Measurements from ENCODE around the gene RPS6KA4.
"Not testable (repeated sequence)": the region's sequence is repeated elsewhere in the genome, so short reads cannot be mapped to it uniquely, and the experiment has no call there.

RPS6KA4 gene

DNA sequence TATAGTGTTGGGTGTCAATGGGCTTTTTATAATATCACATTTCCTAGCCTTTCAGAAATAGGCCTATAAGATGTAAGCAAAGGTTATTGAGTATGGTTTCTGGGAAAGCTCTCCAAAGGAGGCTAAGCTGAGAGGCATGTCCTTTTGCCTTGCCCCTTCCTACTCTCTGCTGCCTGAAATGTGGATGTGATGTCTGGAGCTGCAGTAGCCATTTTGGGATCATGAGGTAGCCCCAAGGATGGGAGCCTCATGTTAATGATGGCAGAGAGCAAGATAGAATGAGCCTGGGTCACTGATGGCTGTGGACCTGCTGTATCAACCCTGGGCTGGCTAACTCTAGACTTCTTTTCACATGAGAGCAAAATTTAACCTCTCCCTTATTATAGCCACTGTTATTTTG, 29.0 kb downstream of the RPS6KA4 start:
- DNase-seq (ENCODE audit: low read depth in 2 of 2) = no peak

DNA sequence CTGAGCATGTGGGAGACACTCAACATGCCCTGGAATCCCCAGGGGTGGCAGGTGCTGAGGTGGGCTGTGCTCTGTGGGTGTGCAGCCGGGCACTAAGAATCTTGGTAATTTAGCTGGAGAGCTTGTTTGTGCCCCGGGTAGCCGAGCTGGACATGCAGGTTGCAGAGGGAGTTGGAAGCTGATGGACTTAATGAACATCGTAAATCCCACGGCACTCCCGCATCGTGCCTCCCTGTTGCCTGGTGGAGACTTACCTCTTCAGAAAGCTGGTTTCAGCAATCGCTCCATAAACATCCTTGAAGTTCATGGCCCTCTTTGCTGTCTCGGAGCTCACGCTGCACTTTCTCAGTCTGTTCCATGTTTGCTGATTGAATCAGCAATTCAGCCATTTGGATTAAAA, 29.9 kb downstream of the RPS6KA4 start:
- no peak for DNase-seq (ENCODE audit: low read depth in 2 of 2)

DNA sequence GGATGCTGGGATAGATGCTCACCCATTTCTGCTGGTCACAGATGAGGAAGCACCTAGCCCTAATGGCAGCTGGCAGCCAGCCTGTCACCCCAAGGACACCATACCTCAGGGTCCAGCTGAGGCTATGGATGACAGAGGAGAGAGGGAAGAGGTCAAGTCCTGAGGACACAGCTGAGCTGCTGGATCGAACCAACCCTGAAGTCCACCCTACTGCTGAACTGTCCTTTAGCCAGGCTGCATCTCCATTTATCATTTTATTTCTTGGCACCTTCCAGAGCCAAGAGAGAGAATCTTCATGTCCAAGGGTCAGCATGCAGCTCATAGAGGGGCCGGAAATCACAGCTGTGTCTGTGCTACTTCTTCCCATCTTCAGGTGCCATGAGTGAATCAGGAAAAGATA, 30.9 kb downstream of the RPS6KA4 start:
- no peak for DNase-seq (ENCODE audit: low read depth in 2 of 2)

DNA sequence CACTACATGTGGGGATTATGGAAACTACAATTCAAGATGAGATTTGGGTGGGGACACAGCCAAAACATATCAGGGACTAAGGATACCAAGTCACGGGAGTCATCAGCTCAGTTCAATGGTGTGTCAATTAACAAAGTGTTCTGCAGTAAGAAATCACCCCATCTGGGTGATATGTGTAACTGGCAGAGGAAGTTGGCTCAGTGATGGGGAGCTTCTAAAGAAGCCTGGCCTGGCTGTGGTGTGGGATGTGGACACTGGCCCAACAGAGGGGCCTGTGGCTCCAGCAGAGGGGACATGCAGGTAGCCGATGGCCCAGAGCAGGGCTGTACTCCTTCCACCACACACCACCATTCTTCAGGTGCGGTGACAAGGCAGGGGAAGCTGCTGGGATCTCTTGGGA, 31.6 kb downstream of the RPS6KA4 start:
- no peak for DNase-seq (ENCODE audit: low read depth in 2 of 2)

DNA sequence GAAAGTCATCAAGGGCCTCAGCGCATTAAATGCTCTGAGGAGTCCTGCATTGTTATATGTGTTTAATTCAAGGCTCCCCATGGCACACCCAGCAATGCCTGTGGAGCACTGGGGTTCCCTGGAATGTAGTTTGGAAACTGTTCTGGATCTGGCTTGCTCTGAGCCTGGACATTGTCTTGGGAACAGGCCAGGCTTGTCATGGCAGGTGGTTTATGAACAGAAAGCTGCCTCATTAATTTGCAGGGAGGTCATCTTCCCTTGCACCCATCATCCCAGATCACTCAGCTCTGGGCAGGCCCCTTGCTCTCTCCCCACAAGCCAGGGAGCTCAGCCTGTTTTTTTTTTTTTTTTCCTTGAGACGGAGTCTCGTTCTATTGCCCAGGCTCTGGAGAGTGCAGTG, 32.9 kb downstream of the RPS6KA4 start:
- no peak for DNase-seq (ENCODE audit: low read depth in 2 of 2)

DNA sequence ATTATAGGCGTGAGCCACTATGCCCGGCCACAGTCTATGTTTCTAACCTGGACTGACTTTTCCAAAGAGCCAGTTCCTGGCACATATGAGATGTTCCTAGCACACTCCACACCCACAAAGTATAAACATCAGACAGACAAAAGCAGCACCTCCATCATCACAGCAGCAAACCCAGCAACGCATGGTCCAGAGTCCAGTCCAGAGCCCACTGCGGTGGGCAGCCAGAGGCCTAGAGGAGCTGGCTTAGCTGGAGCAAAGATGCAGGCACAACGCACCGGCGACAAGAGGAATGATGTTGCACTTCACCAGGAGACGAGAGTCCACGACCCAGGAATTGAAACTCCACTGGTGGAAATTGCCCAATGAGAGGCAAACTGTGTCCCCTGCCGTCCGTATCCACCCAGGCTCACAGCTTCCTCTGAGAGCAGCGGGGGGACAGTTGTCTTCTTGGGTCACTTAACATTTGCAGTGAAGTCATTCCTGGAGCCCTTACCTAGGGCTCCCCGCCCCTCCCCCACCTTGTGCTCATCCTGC, 36.6 kb downstream of the RPS6KA4 start:
- DNase-seq (ENCODE audit: low read depth in 2 of 2) = no peak

DNA sequence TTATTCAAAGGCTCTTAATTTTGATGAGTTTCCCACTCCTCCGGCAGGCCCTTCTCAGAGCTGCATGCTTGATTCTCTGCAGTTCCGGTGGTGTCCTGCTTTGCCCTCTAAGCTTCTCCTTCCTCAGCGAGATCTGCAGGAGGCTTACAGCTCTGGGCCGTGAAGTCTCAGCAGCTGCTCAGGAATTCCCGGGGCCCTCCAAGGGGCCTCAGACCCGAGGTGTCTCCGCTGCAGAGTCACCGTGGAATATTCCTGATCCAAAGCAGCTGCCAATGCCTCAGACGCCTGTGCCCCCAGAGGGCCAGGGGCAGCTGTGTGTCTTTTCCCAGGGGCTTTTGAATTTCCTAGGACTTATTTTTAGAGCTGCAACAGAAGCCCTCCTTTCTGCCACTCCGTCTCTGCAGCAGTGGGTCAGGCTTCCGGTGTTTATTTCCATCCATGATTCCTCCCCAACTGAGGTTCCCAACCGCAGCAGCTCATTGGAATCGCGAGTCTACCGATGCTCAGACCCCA, 37.2 kb downstream of the RPS6KA4 start:
- no peak for DNase-seq (ENCODE audit: low read depth in 2 of 2)

DNA sequence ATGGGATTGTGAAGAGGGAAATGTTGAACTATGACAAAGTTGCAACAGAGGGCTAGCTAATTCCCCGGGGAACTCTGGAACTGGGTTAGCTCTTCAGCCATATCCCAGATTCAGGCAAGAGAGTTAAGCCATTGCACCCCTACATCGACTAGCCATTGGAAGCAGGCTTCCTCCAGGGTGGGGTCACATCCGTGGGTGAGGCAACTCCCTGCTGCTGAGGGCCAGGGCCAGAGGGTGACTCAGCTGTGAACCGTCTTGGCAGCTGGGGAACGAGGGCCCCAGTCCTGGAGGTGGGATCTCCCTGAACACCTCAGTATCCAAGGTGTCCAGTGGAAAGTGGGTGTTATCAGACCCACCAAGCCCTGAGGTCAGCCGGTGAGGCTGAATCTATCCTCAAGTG, 41.1 kb downstream of the RPS6KA4 start:
- DNase-seq (ENCODE audit: low read depth in 2 of 2) = no peak

DNA sequence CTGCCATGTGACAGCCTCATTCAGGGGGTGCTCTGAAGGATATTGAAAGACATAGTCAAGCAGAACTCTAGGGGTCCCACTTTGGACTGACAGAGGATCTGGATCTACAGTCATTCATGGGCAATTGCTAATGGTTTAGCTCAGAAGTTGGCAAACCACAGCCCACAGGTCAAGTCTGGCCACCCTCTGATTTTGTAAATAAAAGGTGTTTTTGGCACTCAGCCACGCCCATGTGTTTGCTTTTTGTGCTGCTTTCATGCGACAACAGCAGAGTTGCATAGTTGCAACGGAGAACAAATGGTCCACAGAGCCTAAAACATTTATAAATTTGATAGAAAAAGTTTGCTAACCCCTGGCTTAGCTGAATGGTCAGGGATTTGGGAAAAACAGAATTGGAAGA, 41.7 kb downstream of the RPS6KA4 start:
- no peak for DNase-seq (ENCODE audit: low read depth in 2 of 2)

DNA sequence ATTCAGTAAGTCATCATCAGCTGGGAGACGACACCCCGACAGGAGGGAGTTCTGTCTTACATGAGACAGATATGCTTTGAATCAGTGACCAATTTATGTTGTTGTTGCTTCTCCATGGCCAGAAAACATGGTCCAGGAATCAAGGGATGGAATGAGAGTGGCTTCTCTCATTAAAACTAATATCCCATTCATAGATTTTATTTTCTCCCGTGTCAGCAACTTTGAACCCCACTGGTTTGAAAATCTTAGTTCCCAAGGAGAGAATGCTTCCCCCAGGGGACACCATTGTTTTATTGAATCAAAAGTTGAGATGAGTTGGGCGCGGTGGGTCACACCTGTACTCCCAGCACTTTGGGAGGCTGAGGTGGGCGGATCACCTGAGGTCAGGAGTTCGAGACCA, 42.8 kb downstream of the RPS6KA4 start:
- no peak for DNase-seq (ENCODE audit: low read depth in 2 of 2)

DNA sequence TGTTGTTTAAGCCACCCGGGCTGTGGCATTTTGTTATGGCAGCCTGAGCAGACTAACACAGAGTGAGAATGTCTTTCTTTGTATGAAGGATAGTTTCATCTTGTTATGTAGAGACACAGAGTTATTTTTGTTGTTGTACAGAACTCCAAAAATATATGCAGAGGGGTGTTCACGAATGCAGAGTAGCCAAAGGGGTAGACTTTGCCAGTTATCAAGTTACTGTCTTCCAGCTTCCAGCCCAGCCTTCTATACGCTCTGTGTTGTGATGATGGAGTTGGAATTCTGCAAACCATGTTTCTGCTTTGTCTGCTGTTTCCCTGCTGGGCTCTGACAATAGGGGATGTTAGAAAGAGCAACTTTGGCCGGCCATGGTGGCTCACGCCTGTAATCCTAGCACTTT, 44.1 kb downstream of the RPS6KA4 start:
- DNase-seq (ENCODE audit: low read depth in 2 of 2) = no peak

DNA sequence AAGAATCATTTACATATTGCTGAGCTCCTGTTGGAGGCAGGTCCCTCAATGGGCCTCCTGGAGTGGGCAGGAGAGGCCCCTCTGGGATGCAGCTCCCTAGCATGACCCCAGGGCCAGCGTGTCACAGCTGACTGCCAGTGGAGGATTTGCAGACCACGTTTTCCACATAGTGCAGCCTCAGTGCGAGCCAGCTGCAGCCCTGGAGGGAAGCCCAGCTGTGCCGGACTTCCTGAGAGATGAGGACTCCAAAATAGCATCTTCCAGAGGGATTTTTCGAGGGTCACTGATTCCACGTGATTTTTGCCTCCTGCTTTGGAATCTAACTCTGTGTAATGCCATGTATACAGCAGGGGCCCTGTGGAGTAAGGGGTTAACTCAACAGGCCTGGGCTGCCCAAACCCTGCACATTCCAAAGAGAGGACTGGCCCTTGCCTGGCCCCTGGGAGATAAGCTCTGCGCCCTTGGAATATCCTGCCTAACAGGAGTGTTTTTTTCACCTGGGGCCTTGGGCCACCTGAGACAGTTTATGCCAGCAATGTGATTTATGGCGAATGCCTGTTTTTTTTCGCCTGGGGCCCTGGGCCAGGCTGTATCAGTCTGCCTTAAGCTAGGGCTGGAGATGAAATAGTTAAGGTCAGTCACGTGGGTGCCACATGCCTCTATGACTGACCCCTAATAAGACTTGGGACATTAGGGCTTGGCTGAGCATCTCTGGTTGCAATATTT, 47.4 kb downstream of the RPS6KA4 start:
- no peak for DNase-seq (ENCODE audit: low read depth in 2 of 2)

DNA sequence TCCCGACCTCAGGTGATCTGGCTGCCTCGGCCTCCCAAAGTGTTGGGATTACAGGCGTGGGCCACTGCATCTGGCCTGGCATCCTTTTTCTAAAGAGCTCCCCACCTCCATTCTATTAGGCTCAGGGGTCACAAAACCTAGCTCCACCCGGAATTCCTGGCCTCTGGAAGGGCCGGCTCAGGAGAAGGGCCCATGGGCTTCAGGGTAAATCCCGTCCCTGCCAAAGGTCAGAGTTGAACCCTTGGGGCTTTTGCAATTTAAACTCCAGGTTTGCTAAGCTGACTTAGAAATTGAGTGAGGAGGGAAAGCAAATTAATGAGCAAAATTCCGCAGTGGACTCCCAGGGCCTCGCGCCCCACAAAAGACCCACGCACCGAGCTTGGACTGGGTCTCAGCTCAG, 48.3 kb downstream of the RPS6KA4 start:
- no peak for DNase-seq (ENCODE audit: low read depth in 2 of 2)

DNA sequence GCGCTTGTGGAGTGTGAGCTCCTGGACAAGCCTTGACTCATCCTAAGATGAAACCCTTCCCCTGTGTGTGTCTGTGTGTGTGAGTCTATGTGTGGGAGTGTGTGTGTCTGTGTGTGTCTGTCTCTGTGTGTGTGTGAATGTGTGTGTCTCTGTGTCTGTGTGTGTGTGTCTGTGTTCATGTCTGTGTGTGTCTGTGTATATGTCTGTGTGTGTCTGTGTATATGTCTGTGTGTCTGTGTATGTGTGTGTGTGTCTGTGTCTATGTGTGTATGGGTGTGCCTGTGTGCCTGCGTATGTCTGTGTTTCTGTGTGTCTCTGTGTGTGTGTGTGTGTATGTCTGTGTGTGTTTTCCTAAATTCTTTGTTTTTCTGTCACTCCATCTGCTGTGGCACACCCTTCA, 48.7 kb downstream of the RPS6KA4 start:
- no peak for DNase-seq (ENCODE audit: low read depth in 2 of 2)

DNA sequence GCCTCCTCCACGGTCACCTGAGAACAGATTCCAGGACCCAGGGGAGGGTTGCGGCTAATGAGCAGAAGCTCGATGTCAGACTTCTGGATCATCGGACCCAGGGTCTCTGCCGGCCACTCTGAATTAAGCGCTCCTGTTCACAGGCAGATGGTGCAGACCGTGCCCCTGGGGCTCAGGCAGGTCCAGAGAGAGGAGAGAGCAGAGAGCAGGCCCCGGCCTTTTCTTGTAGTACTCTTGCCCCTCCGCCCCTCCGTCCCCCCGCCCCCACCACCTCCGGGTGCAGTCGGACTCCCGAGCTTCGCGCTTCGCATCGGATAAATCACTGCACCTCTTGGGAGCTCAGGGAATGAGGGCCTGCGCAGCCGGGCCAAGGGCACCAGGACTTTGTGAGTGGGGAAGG, 50.3 kb downstream of the RPS6KA4 start:
- DNase-seq (ENCODE audit: low read depth in 2 of 2) = no peak

DNA sequence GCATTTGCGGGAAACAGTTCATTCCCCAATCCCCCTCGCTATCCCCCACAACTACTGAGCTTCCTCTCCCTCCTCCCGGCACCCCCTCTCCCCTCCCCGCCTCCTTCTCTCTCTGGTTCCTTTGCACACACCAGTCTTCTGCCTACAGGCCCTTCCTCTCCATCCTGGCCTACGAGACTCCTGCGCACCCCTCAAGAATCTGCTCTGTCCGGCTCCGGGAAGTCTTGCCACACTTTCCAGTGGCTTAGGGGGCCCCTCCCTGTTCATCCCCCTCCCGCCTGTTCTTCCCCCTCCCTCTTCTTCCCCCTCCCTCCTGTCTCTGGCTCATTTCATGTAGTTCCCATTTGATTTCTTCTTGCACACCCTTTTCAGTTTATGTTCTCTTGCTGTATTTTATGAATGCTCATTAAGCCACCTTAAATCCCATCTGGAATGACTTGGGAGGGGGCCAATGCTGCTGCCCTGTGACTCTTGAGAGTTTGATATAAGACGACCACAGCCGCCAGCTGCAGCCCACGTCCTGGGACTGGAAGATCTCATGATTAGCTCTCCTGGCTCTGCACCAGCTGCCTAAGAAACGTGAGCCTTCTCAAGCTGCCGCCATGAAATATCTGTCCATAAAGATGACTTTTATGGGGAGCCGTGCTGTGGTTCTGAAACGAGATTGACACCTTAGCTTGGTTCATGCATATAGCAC, 50.9 kb downstream of the RPS6KA4 start:
- DNase-seq (ENCODE audit: low read depth in 2 of 2) = no peak

DNA sequence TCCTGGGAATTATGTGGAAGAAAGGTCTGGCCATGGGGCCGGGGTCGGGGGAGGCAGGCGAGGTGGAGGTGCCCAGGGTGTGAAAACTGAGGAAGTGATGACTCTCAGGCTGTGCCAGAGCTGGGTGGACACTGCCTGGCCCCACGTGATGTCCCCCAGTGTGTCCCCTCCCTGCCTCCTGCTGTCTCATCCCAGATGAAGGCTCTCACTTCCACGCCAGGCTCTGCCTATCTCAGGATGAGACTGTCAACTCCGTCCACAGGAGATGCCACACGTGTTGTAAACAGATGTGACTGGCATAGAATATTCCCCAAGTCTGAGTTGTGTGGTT, 51.4 kb downstream of the RPS6KA4 start:
- DNase-seq (ENCODE audit: low read depth in 2 of 2) = no peak

DNA sequence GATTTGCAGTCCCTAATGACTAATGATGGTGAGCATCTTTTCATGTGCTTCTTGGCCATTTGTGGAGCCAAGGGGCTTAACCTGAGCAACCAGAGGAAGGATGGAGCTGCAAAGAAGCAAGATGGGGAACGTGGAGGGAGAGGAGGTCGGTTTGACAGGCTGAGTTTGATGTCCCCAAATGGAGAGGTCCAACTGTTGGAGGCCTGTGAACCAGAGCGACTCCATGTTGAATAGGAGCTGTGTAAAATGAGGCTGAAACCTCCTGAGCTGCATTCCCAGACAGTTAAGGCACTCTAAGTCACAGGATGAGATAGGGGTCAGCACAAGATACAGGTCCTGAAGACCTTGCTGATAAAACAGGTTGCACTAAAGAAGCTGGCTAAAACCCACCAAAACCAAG, 54.5 kb downstream of the RPS6KA4 start:
- no peak for DNase-seq (ENCODE audit: low read depth in 2 of 2)

DNA sequence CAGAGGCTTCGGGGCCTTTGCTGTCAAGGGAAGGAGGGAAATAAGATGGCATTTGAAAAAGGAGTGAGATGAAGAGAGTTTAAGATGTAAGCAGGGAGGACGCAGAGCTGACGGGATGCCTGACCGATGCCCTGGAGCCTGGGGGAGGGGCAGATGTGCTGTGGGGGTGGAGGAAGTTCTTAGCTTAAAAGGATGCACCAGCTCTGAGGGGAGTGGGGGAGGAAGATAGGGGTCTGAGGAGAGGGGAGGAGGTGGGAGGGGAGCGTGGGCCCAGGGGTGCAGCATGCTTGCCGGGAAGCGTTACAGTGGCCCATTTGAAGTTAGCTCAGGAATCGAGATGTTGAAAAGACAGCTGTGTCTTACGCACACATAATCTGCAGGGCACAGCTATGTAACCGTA, 56.3 kb downstream of the RPS6KA4 start:
- DNase-seq (ENCODE audit: low read depth in 2 of 2) = no peak

DNA sequence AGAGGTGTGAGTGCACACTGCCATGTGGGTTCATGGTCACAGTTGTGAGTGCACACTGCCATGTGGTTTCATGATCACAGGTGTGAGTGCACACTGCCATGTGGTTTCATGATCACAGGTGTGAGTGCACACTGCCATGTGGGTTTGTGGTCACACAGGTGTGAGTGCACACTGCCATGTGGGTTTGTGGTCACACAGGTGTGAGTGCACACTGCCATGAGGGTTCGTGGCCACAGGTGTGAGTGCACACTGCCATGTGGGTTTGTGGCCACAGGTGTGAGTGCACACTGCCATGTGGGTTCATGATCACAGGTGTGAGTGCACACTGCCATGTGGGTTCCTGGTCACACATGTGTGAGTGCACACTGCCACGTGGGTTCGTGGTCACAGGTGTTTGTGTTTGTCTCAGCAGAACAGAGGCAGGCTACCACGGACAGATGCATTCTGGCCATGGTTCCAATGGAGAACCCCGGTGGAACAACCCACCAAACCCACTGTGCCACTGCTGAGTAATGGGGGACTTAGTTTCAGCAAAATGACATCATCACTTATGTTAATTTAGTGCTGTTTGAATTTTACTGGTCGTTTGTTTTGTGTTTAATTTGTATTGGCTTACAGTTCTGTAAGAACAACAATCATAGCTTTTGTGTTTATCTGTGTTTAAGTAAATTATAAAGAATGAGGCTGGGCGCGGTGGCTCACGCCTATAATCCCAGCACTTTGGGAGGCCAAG, 57.2 kb downstream of the RPS6KA4 start:
- no peak for DNase-seq (ENCODE audit: low read depth in 2 of 2)

DNA sequence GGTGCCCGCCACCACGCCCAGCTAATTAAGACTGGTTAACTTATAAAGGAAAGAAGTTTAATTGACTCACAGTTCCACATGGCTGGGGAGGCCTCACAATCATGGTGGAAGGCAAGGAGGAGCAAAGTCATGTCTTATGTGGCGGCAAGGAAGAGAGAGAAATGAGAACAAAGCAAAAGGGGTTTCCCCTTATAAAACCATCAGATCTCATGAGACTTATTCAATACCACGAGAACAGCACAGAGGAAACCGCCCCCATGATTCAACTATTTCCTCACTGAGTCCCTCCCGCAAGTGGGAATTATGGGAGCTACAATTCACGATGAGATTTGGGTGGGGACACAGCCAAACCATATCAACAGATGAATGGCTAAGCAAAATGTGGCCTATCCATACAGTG, 59.3 kb downstream of the RPS6KA4 start:
- DNase-seq (ENCODE audit: low read depth in 2 of 2) = not testable (repeated sequence)

DNA sequence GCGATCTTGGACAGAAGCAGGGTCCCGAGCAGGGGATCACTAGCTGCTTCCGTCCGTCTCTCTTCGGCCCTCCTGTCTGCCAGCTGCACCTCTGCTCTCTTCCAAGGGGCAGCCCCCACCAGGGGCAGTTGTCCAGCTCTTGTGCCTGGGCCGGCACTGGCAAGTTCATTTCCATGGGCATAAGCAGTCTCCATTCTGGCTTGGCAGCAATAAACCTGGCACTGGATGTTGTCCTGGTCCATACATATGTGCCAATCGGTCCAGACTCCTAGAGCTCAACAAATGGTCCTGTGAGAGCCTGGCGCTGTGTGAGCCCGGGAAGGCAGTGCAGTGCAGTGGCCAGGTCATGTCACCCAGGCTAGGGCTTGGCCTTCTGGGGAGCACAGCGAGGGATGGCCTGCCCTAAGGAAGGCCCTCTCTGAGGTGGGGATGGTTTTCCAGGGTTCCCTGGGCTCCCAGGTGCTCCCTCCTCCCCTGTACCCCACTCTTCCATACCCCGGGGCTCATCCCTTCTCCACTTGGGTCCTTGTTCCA, 60.4 kb downstream of the RPS6KA4 start:
- no peak for DNase-seq (ENCODE audit: low read depth in 2 of 2)
